CD14-positive monocyte (primary cell): ENCODE measurements around the gene KIAA0513. TPM values are rescaled to one million over a fixed set of nuclear protein-coding genes. Genes with fewer than 3 reads are reported as not detected.
A peak's percentile ranks its signal among the peaks of the same experiment; 100 is the strongest.

Experiments used
- DNase-seq, 3 donors: peaks; one replicate each; pipeline ENCODE4 v3.0.0-alpha.2; 2011 to 2022
- H2AFZ ChIP-seq: 2 replicates; pipeline ENCODE4 v1.6.0; 2012; ENCODE audit warnings: mild to moderate bottlenecking, low read depth, low read length, inconsistent platforms; ENCODE audit not compliant: insufficient read depth, poor library complexity, severe bottlenecking
- H3K27ac ChIP-seq, 2 donors: 1 replicate in 1 of 2; 2 replicates in 1 of 2; pipeline ENCODE4 v1.5.1; 2012 to 2013; ENCODE audit warnings: low read length in 2 of 2, control low read depth in 1 of 2, inconsistent platforms in 1 of 2, low read depth in 1 of 2, mild to moderate bottlenecking in 1 of 2
- H3K27me3 ChIP-seq, 2 donors: one replicate each; pipeline versions ENCODE4 v1.6.0 to v1.6.1; 2011 to 2013; ENCODE audit warnings: low read length in 2 of 2; ENCODE audit not compliant: control insufficient read depth in 2 of 2, insufficient read depth in 2 of 2
- H3K36me3 ChIP-seq, 2 donors: replicated peaks in 1 of 2; 1 replicate in 1 of 2; 2 replicates in 1 of 2; pipeline versions ENCODE4 v1.5.1 to v1.6.1; 2012 to 2013; ENCODE audit warnings: low read length in 2 of 2, control low read depth in 1 of 2, inconsistent platforms in 1 of 2, mild to moderate bottlenecking in 1 of 2; ENCODE audit not compliant: insufficient read depth in 2 of 2, control insufficient read depth in 1 of 2
- H3K4me1 ChIP-seq, 2 donors: 1 replicate in 1 of 2; 2 replicates in 1 of 2; pipeline versions ENCODE4 v1.5.1 to v1.6.1; 2012 to 2013; ENCODE audit warnings: low read length in 2 of 2, control low read depth in 1 of 2, inconsistent platforms in 1 of 2, mild to moderate bottlenecking in 1 of 2, moderate library complexity in 1 of 2; ENCODE audit not compliant: insufficient read depth in 2 of 2, control insufficient read depth in 1 of 2
- H3K4me2 ChIP-seq: replicated peaks from 2 replicates; pipeline ENCODE3; 2012; ENCODE audit warnings: low read length, moderate library complexity, mild to moderate bottlenecking; ENCODE audit not compliant: poor library complexity, severe bottlenecking; ENCODE audit errors: extremely low read depth
- H3K4me3 ChIP-seq, 3 experiments: fragments of 200-600 bp in 1 of 3; sonication (generic) in 1 of 3; replicated peaks in 1 of 3; 1 replicate in 2 of 3; 2 replicates in 1 of 3; pipeline ENCODE4 v1.5.1; 2011 to 2013; ENCODE audit warnings: low read length in 3 of 3, mild to moderate bottlenecking in 3 of 3, control low read depth in 2 of 3, low read depth in 2 of 3, inconsistent platforms in 1 of 3, moderate library complexity in 1 of 3
- H3K79me2 ChIP-seq: 2 replicates; pipeline ENCODE4 v1.6.0; 2012; ENCODE audit warnings: mild to moderate bottlenecking, control low read depth, inconsistent platforms, low read length, moderate library complexity; ENCODE audit not compliant: insufficient read depth
- H3K9ac ChIP-seq: 2 replicates; pipeline ENCODE4 v1.6.0; 2017; ENCODE audit warnings: low read length, mild to moderate bottlenecking; ENCODE audit not compliant: insufficient read depth, poor library complexity, severe bottlenecking
- H3K9me3 ChIP-seq, 2 donors: replicated peaks in 1 of 2; 1 replicate in 1 of 2; 2 replicates in 1 of 2; pipeline versions ENCODE4 v1.5.1 to v1.6.1; 2012 to 2013; ENCODE audit warnings: low read length in 2 of 2, control low read depth in 1 of 2; ENCODE audit not compliant: control insufficient read depth in 1 of 2, insufficient read depth in 1 of 2
- H4K20me1 ChIP-seq: 2 replicates; pipeline ENCODE4 v1.6.0; 2012; ENCODE audit warnings: mild to moderate bottlenecking, low read length, control low read depth, moderate library complexity; ENCODE audit not compliant: insufficient read depth
- H3K27ac Mint-ChIP-seq, 7 donors: one replicate each; pipeline ENCODE4 v1.8.0; 2020; ENCODE audit warnings: mild to moderate bottlenecking in 7 of 7, mixed read lengths in 7 of 7, moderate library complexity in 6 of 7, inconsistent platforms in 2 of 7
- H3K27me3 Mint-ChIP-seq, 3 donors: one replicate each; pipeline ENCODE4 v1.8.0; 2021 to 2022; ENCODE audit warnings: low read depth in 3 of 3, mild to moderate bottlenecking in 3 of 3, mixed read lengths in 3 of 3, moderate library complexity in 3 of 3, inconsistent platforms in 1 of 3
- H3K36me3 Mint-ChIP-seq, 2 donors: one replicate each; pipeline ENCODE4 v1.8.0; 2020; ENCODE audit warnings: mixed read lengths in 2 of 2, inconsistent platforms in 1 of 2, mild to moderate bottlenecking in 1 of 2
- H3K4me1 Mint-ChIP-seq: one replicate; pipeline ENCODE4 v1.8.0; 2020; ENCODE audit warnings: mild to moderate bottlenecking, mixed read lengths
- H3K4me3 Mint-ChIP-seq, 2 donors: one replicate each; pipeline ENCODE4 v1.8.0; 2020; ENCODE audit warnings: mild to moderate bottlenecking in 2 of 2, mixed read lengths in 2 of 2, moderate library complexity in 1 of 2
- H3K9me3 Mint-ChIP-seq, 7 donors: one replicate each; pipeline ENCODE4 v1.8.0; 2020 to 2022; ENCODE audit warnings: mixed read lengths in 7 of 7, mild to moderate bottlenecking in 6 of 7, moderate library complexity in 6 of 7, inconsistent platforms in 2 of 7
- WGBS: methylation state at CpG from one replicate; pipeline ENCODE4 v1.1.5; 2013; ENCODE audit warnings: missing lambda C conversion rate; ENCODE audit not compliant: insufficient coverage; 5-methylcytosine and 5-hydroxymethylcytosine counted together
- intact Hi-C, 2 donors: fragments of 100-400 bp; cut with micrococcal nuclease; formaldehyde crosslinking; loops; one replicate each; pipeline versions ENCODE4 v1.15.0 to v1.15.1; 2023
- polyA plus RNA-seq, 3 donors: library from polyadenylated mRNA; depleted of rRNA in 1 of 3; unstranded in 2 of 3; stranded (reverse) in 1 of 3; fragments of 300-500 nt in 2 of 3; fragments of >200 nt in 1 of 3; fragmentation: Illumina TruSeq in 2 of 3; gene quantifications; 1 replicate in 2 of 3; 2 replicates in 1 of 3; pipeline ENCODE4 v1.2.3, GENCODE V29; 2012 to 2021
- TF ChIP-seq, protein P1 (sequence below): fragments of 200-600 bp; IDR thresholded peaks from one replicate; pipeline ENCODE4 v1.8.0; 2022; ENCODE audit warnings: antibody characterized with exemption, mild to moderate bottlenecking

The KIAA0513 gene
- polyA plus RNA-seq, 3 donors = 21.4 to 77.5 (median 32.7) TPM

- no peak overlapping the region for H2AFZ ChIP-seq
- 100% methylated on average over 1 of the region's 4 CpGs for WGBS
- H4K20me1 ChIP-seq = peaks cover 39% of the 10 kb centered on the region
- H3K36me3 ChIP-seq = peaks cover 7 to 12% of the 10 kb centered on the region in 2 donors
- Mint-ChIP-seq H3K36me3 (peaks cover 14 to 26% of the 10 kb centered on the region in 2 donors), H3K4me3 (peak overlapping the region; percentile 72 to 95), H3K27me3 (peaks cover 0 to 1% (median 0%) of the 10 kb centered on the region in 3 donors), H3K27ac (peak overlapping the region; percentile 93 to 97 (median 96)), H3K4me1 (peaks cover 72% of the 10 kb centered on the region), H3K9me3 (peaks cover 0 to 2% (median 0%) of the 10 kb centered on the region in 7 donors)
- peak overlapping the region; percentile 81 to 84 for H3K27ac ChIP-seq
- H3K4me3 ChIP-seq = peak overlapping the region; percentile 78 to 98 (median 93)
- no peak for DNase-seq
- intact Hi-C loops = loop anchor here (2.0 to 5.0 kb wide), 4 partner anchors 16 to 44 kb away; partner anchors contain the start of gene ZDHHC7 (in 1 of the 2)
- H3K27me3 ChIP-seq = no peaks in the 10 kb centered on the region
- H3K4me2 ChIP-seq = peak overlapping the region; percentile 81
- TF ChIP-seq, protein P1, sequence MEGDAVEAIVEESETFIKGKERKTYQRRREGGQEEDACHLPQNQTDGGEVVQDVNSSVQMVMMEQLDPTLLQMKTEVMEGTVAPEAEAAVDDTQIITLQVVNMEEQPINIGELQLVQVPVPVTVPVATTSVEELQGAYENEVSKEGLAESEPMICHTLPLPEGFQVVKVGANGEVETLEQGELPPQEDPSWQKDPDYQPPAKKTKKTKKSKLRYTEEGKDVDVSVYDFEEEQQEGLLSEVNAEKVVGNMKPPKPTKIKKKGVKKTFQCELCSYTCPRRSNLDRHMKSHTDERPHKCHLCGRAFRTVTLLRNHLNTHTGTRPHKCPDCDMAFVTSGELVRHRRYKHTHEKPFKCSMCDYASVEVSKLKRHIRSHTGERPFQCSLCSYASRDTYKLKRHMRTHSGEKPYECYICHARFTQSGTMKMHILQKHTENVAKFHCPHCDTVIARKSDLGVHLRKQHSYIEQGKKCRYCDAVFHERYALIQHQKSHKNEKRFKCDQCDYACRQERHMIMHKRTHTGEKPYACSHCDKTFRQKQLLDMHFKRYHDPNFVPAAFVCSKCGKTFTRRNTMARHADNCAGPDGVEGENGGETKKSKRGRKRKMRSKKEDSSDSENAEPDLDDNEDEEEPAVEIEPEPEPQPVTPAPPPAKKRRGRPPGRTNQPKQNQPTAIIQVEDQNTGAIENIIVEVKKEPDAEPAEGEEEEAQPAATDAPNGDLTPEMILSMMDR = no peak
- H3K9ac ChIP-seq = peak overlapping the region; percentile 91
- H3K79me2 ChIP-seq = peaks cover 60% of the 10 kb centered on the region
- H3K4me1 ChIP-seq = peaks cover 59 to 74% of the 10 kb centered on the region in 2 donors
- no peaks in the 10 kb centered on the region for H3K9me3 ChIP-seq
Observed at GRCh38 chr16:85026703-85027102, 892 bp upstream of the KIAA0513 start.

GRCh38 chr16:85027958-85028684 is 526 bp downstream of the KIAA0513 start:
- TF ChIP-seq, protein P1 = peak; percentile 55
- DNase-seq = peak in 1 of 3 donors; percentile 39
- H3K36me3 Mint-ChIP-seq = peaks cover 27 to 40% of the 10 kb centered on the region in 2 donors
- Histone ChIP-seq H3K4me1 (peaks cover 59 to 65% of the 10 kb centered on the region in 2 donors), H3K4me2 (peak overlapping the region; percentile 81), H3K79me2 (peaks cover 74% of the 10 kb centered on the region), H3K27ac (peak overlapping the region; percentile 10 to 84), H2AFZ (peak overlapping the region; percentile 71), H3K27me3 (no peaks in the 10 kb centered on the region), H3K9ac (peak overlapping the region; percentile 91), H3K4me3 (peak overlapping the region; percentile 78 to 98 (median 84)), H3K9me3 (no peaks in the 10 kb centered on the region), H3K36me3 (peaks cover 19 to 26% of the 10 kb centered on the region in 2 donors), H4K20me1 (peaks cover 53% of the 10 kb centered on the region)
- peak overlapping the region; percentile 94 to 95 for H3K4me3 Mint-ChIP-seq
- 2% methylated on average over 38 of the region's 41 CpGs for WGBS
- H3K27me3 Mint-ChIP-seq = peaks cover 0 to 1% (median 0%) of the 10 kb centered on the region in 3 donors
- intact Hi-C loops = loop anchor here (2.0 to 5.0 kb wide), 6 partner anchors 13 to 46 kb away; partner anchors contain the start of gene ZDHHC7 (in 1 of the 2)
- H3K27ac Mint-ChIP-seq = peak overlapping the region; percentile 73 to 94 (median 88)
- H3K4me1 Mint-ChIP-seq = peaks cover 68% of the 10 kb centered on the region
- no peaks in the 10 kb centered on the region for H3K9me3 Mint-ChIP-seq
